Measurements from ENCODE around the gene EEF1AKMT4.

EEF1AKMT4 gene

DNA sequence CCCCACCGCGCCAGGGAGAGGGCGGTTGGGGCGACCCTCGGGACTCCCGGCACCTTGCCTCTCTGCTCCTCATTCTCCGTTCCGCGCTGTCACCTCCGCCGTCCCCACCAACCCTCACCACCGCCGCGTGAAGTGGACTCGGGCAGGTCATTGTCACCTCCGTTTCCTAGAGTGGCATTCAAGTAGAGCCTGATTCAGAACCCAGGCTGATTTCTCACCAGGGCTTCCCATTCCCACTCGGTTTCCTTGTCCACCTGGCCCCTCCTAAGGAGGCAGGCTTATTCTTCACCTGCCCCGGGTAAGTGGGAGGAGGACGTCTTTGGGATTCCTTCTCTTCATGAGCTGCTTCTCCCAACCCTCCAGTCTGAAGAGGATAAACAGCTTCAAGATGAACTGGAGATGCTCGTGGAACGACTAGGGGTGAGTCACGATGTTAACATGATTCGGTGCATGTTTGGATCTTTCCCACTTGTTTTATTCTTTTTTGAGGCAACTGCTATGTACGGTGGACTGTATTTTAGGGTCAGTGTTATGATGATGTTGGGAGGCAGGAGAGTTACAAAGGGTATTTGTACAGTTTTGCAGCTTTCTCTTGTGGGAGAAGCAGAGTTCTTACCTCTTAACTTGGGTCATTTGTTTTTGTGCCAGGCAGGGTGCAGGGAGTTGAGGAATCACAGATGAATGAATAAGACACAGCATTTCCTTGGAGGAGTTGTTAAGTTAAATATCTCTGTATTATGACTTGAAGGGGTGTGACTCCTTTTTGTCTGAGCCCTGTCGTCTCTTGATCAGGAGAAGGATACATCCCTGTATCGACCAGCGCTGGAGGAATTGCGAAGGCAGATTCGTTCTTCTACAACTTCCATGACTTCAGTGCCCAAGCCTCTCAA lies 50.3 kb downstream of the EEF1AKMT4 start:
- no peak for TF ChIP-seq CTCF (IDR thresholded peaks at IDR 0.05; ENCODE audit: low read depth, low read length, missing control alignments)
- no peak for DNase-seq (ENCODE audit: low read depth)
- peak overlapping the region; percentile 89 for H3K4me3 ChIP-seq (ENCODE audit: low read depth, low read length)

DNA sequence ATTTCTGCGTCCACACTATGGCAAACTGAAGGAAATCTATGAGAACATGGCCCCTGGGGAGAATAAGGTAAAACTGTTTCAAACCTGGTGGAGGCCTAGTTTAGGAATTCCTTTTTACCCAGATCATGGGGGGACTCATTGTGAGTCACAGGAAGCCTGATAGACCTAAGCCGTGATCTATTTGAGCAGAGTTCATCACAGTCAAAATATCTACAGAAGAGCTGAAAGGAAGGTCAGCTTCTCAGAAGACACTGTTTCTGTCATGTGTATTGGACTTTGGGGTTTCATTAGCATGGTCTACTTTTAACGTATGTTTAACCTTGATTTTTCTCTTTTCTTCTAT lies 50.9 kb downstream of the EEF1AKMT4 start:
- H3K4me3 ChIP-seq (ENCODE audit: low read depth, low read length): peak overlapping the region; percentile 89
- DNase-seq (ENCODE audit: low read depth): no peak
- TF ChIP-seq CTCF (IDR thresholded peaks at IDR 0.05; ENCODE audit: low read depth, low read length, missing control alignments): no peak

GRCh38 chr3:184305577-184305976 lies 56.1 kb downstream of the EEF1AKMT4 start:
- TF ChIP-seq CTCF (IDR thresholded peaks at IDR 0.05; ENCODE audit: low read depth, low read length, missing control alignments): peak; percentile 16
- DNase-seq (ENCODE audit: low read depth): no peak
- no peak overlapping the region for H3K4me3 ChIP-seq (ENCODE audit: low read depth, low read length)

DNA sequence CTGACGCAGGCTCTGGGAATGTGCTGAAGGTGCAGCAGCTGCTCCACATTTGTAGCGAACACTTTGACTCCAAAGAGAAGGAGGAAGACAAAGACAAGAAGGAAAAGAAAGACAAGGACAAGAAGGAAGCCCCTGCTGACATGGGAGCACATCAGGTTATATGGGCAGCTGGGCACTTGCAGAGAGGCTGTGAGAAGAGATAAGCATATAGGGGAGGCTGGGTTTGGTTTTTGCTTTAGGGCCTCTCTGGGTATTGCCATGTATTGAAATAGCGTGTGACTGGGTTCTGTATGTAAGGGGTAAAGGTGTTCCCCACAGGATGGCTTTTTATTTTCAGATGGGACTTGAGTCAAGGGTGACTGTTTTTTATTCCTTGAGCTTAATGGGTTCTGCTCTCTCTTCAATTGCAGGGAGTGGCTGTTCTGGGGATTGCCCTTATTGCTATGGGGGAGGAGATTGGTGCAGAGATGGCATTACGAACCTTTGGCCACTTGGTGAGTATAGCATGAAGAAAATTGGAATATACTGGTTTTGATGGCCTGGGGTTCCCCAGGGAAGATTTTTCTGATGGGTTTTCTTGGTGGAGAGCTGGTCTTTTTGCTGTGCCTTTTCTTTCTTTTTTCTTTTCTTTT lies 57.0 kb downstream of the EEF1AKMT4 start:
- TF ChIP-seq CTCF (IDR thresholded peaks at IDR 0.05; ENCODE audit: low read depth, low read length, missing control alignments): no peak
- DNase-seq (ENCODE audit: low read depth): no peak
- H3K4me3 ChIP-seq (ENCODE audit: low read depth, low read length): no peak overlapping the region

- no peak overlapping the region for H3K4me3 ChIP-seq (ENCODE audit: low read depth, low read length)
- DNase-seq (ENCODE audit: low read depth): no peak
- TF ChIP-seq CTCF (IDR thresholded peaks at IDR 0.05; ENCODE audit: low read depth, low read length, missing control alignments): no peak
Measured at GRCh38 chr3:184307915-184308314, 58.4 kb downstream of the EEF1AKMT4 start.

All from GM12864 (cell line).